ENCODE results near the gene PABPN1.

Gene PABPN1

DNA sequence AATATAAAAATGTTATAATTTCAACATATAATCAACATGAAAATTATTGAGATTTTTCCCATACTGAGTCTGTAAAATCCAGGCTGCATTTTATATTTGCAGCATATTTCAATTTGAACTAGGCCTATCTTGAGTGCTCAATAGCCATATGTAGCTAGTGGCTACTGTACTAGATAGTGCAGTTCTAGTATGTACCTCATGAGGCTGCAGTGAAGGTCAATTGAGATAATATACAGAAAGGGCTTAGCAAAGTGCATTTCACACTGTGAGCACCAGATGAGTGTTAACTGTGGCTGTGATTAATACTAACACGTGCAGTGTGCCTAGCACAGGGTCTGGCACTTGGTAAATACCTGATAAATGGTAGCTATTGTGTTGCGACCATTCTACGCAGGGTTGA is 36.8 kb downstream of the PABPN1 start:
- DNase-seq (ENCODE audit: low read depth in 1 of 2, low spot score in 1 of 2): no peak

GRCh38 chr14:23358553-23359166 is 37.4 kb downstream of the PABPN1 start:
- DNase-seq (ENCODE audit: low read depth in 1 of 2, low spot score in 1 of 2): no peak

- DNase-seq (ENCODE audit: low read depth in 1 of 2, low spot score in 1 of 2): no peak
These were observed 37.9 kb downstream of the PABPN1 start for GRCh38 chr14:23359167-23359626.

GRCh38 chr14:23359722-23360447 is 38.6 kb downstream of the PABPN1 start:
- DNase-seq (ENCODE audit: low read depth in 1 of 2, low spot score in 1 of 2): no peak

DNA sequence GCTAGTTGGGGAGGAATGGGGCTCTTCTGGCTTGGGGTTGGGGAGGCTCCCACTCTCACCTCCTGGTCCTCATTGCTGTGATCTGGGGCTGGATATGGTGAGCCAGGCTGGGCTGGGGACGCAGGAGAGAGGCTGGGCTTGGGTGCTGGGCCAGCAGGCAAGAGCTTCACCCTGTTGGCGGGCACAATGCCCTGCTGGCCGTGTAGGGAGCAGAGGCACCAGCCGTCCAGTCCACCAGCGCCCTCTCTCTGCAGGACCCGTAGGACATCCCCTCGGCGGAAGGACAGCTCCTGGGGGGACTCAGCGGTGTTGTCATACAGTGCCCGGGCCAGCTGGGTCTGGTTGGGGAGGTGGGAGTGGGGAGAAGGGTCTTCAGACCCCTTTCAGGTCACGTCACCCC is 39.2 kb downstream of the PABPN1 start:
- no peak for DNase-seq (ENCODE audit: low read depth in 1 of 2, low spot score in 1 of 2)

DNA sequence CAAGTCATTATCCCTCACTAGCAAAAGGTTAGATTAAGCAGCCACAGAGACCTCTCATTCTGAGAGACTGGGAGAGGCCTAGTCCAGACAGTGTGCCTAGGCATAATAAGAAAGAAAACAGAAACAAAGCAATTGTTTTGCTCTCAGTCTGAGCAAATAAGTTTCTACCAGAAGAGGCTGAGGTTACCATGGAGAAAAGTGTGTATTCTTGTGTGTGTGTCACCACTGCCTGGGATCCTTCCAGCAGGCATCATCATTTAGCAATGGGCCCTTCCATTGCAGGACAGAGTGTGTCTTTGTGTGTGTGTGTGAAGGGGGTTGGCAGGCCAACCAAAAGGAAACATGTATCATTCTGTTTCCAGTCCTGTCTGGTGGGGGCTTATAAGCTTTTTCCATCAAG is 40.1 kb downstream of the PABPN1 start:
- DNase-seq (ENCODE audit: low read depth in 1 of 2, low spot score in 1 of 2): no peak

DNA sequence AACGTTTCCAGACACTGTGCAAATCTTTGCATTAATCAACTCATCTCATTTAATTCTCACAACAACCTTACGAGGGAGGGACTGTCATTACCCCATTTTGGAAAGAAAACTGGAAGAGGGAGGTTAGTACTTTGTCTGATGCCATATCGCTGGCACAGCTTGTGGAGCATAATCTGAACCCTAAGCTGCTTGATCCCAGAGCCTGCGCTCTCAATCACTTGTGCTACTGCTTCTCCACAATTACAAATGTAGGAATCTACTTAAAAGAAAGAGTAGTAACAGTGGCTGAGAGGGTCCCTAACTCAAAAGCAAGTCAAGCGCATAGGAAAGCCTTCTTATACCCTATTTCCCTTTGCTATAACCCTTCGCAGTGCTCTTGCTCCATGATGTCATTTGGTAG is 40.5 kb downstream of the PABPN1 start:
- no peak for DNase-seq (ENCODE audit: low read depth in 1 of 2, low spot score in 1 of 2)

DNA sequence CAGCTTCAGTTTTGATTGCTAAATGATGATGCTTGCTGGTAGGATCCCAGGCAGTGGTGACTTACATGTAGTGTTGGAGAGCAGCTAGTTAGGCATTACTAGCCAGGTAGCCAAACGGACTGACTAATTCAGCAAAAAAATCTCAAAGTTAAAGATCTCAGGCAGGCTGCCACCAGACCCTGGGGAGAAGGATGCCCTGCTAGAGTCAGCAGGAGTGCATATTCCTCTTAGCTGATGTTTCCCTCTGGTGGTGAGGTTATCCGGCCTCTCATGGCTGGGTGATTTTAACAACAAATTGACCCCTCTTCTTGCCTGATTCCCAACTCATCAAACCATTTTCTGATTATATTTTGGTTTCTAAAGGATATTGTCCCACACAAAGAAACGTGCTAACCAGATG is 40.9 kb downstream of the PABPN1 start:
- DNase-seq (ENCODE audit: low read depth in 1 of 2, low spot score in 1 of 2): no peak

DNA sequence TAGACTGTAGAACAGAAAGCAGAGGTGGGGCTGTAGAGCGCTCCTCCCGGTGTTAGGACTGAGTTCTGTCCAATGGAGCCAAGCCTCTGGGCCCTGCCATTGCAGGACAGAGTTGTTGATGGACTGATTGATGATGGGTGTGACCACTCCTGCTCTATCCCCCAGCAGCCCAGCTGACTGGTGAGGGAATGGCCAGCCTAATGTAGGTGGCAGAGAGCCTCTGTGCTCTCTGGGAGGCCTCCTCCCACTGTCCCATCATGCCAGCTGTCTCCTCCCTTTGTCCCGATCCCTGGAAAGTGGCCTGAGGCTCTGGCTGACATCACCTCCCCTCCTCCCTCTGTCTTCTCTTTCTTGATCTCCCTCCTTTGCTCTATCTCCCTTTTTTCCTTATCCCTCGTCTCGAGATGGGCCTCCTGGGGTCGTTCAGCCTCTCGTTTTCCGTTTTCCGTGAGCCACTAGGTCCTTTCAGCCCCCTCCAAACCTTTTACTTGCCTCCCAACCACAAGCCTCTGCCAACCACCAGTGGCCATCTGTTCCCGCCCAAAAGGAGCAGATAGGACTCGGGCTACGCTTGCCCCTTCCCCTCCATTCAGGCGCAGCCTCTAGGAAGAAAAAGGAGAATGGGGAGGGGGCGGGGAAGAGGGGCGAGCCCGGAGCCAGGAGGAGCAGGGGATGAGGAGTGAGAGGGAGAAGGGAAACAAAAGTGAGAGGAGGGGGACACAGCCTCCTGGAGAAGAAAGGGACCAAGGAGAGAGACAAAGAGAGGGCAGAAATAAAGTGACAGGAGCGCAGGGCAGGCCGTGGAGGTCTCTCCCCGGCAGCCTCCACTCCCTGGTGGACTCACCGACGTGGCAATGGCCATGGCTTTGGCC is 43.1 kb downstream of the PABPN1 start:
- no peak for DNase-seq (ENCODE audit: low read depth in 1 of 2, low spot score in 1 of 2)

DNA sequence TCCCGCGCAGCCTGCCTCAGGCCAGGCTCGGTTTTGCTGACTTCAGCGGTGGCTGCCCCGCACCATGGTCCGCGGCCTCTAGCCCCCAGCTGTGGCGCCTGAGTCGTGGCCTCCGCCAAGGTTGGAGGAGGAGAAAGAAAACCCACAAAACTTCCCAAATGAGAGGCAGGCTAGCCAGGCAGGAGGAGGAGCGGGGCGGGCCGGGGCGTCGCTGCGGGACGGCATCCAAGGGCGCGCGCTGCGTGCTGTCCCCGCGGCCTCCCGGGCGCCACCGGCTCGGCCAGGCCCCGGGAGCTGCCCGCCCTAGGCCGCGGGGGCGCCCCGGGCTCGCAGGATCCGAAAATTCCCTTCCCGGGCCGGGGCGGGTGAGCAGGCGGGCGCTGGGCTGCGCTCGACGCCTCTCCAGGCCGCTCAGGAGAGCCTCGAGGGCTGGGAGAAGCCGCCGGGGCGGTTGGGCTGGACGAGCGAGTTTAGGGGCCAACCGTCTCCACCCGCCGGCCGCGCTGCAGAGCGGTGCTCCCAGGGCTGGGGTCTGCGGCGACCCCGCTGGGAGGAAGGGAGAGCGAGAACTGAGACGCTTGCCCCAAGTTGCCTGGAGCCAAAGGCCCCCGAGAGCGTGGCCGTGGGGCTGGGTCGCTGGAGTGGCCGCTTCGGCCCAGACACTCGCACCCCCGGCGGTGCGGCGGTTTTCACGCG is 43.9 kb downstream of the PABPN1 start, which contains the start of gene EFS:
Gene EFS (minus strand): TSS at position 137 of the 696 bp plus-strand sequence. CDS start 147 bp downstream, outside the sequence.
- DNase-seq (ENCODE audit: low read depth in 1 of 2, low spot score in 1 of 2): no peak

DNA sequence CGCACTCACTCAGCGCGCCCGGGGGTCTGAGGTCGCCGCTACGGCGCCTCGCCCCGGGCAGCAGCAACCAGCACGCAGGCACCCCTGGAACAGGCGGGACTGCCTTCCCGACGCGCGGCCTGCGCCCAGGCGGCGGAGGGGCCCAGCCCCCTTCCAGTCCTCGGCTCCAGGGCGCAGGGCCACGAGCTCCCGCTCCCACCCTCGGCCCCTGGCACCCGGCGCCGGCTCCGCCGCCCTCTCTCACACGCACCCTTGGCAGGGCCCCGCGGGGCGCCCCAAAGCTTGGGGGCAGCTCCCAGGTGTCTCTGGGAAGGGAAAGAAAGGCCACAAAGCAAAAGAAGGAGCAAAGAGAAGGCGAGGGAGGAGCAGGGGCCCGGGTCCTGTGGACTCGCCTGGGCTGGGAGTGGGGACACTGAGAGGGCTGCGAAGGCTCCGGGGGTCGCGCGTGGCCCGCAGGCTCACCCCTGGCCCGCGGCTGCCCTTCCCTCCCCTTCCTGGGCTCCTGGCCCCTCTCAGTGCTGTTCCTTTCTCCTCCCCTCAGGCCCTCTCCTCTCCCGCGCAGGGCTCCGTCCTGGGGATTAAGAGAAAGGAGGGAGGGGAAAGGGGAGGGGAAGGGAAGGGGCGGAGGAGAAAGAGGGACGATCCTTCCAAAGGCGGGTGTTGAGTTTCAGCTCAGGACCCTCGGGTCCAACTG is 44.6 kb downstream of the PABPN1 start:
- no peak for DNase-seq (ENCODE audit: low read depth in 1 of 2, low spot score in 1 of 2)

GRCh38 chr14:23366426-23366921 is 45.2 kb downstream of the PABPN1 start:
- DNase-seq (ENCODE audit: low read depth in 1 of 2, low spot score in 1 of 2): no peak

DNA sequence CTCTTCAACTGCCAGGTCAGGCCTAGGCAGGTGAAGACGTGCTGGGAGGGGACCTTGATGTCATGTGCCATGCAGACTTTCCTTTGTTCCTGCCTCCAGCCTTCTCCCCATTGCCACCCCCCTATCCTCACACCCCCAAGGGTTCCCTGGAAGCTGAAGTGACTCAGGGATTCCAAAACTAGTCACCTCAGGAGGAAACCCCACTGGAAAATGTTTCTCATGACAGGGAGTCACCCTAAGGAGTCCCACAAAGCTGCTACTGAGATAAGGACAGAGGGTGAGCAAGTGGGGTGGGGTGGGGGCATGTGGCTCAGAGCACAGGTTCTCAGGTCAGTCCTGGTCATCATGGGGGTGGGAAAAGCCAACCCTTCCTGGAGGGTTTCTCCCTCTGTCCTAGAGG is 49.0 kb downstream of the PABPN1 start:
- DNase-seq (ENCODE audit: low read depth in 1 of 2, low spot score in 1 of 2): no peak

DNA sequence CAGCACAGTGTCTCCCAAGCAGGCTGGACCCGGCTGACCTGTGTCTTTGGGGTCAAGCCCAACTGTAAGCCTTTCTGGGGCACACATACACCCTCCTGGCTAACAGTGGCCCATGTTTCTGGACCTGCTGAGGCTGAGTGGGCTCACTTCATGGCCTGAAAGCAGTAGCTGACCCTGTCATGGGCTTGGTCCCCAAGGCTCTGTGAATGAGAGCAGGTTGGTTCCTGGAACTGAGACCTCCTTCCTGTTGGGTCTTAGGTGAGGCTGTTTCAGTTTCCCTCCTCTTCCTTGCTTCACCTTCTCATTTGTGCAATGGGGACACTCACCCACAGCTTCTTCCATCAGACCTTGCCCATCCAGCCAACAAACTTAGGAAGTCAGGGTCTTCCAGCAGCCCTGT is 50.6 kb downstream of the PABPN1 start:
- no peak for DNase-seq (ENCODE audit: low read depth in 1 of 2, low spot score in 1 of 2)

- no peak for DNase-seq (ENCODE audit: low read depth in 1 of 2, low spot score in 1 of 2)
These were observed 51.3 kb downstream of the PABPN1 start, which contains the start of gene IL25 for GRCh38 chr14:23372509-23372908. IL25 (plus strand) TSS chr14:23372809.

GRCh38 chr14:23373041-23373440 is 51.8 kb downstream of the PABPN1 start:
- no peak for DNase-seq (ENCODE audit: low read depth in 1 of 2, low spot score in 1 of 2)

All from stimulated activated CD4-positive, alpha-beta T cell treated with anti-CD3 and anti-CD28 coated beads, Interleukin-15, amount 100 ng/mL, for 1 hour (primary cell).